Hematopoietic multipotent progenitor cell treated with erythropoietin and hydrocortisone succinate and interleukin-3 and kit ligand, for 17 days (in vitro differentiated cells): ENCODE results near the gene OST4.

Source experiments
- DNase-seq: peaks from one replicate; pipeline ENCODE4 v3.0.0-alpha.2; 2015; ENCODE audit warnings: low spot score

OST4 gene

GRCh38 chr2:27025861-27026851 is 45.3 kb downstream of the OST4 start:
- DNase-seq: no peak

GRCh38 chr2:27025281-27025800 is 46.1 kb downstream of the OST4 start:
- DNase-seq: no peak

GRCh38 chr2:27024812-27025211 is 46.6 kb downstream of the OST4 start:
- DNase-seq: no peak

- no peak for DNase-seq
Measured at GRCh38 chr2:27024188-27024587, 47.3 kb downstream of the OST4 start.

GRCh38 chr2:27023740-27024139 is 47.7 kb downstream of the OST4 start:
- DNase-seq: no peak

GRCh38 chr2:27021253-27022049 is 50.0 kb downstream of the OST4 start:
- DNase-seq: no peak
